ENCODE results near the gene SOCS7.

The SOCS7 gene

DNA sequence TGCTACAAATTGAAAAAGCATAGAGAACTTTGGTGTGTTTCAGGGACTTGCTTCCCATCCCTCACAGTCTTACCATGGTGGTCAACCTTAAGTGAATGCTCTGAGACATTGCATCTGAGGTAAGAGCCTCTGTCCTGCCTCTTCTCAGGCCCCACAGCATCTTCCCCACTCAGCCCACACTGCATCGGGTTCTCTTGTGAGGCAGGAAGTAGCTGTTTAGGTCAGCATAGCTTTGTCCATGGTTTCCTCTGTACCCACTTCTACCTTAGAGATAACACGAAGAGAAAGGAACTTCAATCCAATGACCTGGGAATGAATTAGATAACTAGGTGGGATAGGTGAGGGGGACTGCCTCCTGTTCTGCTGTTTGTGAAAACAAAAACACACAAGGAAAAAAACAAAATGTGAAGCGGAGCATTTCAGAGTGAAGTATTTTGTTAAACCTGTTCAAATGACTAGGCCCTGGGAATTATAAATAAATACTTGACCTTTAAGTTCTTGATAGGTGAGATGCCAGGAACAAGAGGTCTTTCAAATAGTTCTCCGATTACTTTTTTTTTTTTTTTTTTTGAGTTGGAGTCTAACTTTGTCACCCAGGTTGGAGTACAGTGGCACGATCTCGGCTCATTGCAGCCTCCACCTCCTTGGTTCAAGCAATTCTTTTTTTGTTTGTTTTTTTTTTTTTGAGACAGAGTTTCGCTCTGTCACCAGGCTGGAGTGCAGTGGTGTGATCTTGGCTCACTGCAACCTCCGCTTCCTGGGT, 17.7 kb downstream of the SOCS7 start:
- DNase-seq, result no peak

DNA sequence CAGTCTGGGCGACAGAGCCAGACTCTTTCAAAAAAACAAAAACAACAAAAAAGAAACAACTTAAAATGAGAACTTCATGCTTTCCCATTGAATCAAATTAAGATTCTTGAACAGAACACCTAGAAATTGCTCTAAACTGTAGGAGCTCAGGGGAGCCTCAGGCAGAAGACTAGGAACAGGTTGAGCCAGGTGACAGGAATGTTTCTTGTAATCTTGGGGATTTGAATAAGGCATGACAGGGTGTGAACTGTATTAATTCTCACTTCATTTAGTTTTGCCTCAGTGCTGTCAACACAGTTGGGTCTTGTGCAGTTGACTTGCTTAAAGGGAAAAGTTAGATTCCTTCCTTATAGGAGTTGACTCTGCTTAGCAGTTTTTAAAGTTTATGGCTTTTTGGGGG, 27.8 kb downstream of the SOCS7 start:
- no peak for DNase-seq

DNA sequence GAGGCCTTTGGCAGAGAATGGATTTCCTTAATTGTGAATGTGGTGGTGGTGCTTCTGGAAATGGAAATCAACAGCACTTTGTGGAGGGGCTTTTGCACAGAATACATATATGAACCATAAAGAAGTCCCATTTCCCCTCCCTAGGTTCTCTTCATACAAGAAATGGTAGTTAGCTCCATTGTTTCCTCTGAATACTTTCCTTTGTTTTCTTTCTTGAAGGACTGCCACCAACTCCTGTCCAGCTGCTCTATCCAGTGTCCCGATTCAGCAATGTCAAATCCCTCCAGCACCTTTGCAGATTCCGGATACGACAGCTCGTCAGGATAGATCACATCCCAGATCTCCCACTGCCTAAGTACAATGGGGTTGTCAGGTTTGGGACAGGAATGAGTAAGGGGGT, 43.4 kb downstream of the SOCS7 start:
- no peak for DNase-seq

- DNase-seq, result no peak
These were observed 45.6 kb downstream of the SOCS7 start for GRCh38 chr17:38397227-38397626.

DNA sequence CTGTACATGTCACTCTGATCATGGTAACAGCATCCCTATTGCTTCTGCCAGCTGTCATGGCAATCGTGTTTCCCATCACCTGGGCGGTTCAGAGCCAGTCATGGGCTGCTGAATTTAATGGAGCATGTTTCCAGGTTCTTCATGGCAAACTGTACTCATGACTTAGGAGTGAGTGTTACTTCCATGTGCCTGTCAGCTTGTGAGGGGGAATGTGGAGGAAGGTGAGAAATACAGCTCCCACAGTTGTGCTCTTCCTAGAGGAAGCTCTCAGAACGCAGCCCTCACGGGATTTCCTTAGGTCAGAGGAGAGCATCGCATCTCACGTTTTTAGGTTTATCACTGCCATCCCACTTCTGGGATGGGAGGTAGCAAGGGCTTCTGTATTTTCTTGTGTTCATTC, 48.6 kb downstream of the SOCS7 start:
- no peak for DNase-seq

GRCh38 chr17:38401459-38401858, 49.8 kb downstream of the SOCS7 start:
- DNase-seq, result no peak

DNA sequence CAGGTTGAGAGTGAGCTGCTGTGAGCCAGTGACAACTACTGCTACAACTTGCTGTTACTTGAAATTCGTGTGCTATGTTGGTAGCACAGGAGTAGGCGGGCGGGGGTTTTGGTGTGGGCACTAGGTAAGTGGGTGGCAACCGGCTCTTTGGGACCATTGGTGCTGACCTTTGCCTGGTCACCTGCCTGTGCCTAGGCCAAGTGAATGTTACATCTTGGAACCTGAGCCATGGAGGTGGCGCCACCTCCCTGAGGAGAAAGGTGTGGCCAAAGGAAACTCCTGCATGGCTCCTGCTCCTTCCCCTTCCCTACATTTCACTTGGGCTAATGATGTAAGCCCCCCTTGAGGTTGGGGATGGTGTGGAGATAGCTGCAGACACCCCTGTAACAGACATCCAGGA, 51.3 kb downstream of the SOCS7 start:
- DNase-seq, result no peak

- DNase-seq, result no peak
These were observed 51.8 kb downstream of the SOCS7 start for GRCh38 chr17:38403491-38403890.

DNA sequence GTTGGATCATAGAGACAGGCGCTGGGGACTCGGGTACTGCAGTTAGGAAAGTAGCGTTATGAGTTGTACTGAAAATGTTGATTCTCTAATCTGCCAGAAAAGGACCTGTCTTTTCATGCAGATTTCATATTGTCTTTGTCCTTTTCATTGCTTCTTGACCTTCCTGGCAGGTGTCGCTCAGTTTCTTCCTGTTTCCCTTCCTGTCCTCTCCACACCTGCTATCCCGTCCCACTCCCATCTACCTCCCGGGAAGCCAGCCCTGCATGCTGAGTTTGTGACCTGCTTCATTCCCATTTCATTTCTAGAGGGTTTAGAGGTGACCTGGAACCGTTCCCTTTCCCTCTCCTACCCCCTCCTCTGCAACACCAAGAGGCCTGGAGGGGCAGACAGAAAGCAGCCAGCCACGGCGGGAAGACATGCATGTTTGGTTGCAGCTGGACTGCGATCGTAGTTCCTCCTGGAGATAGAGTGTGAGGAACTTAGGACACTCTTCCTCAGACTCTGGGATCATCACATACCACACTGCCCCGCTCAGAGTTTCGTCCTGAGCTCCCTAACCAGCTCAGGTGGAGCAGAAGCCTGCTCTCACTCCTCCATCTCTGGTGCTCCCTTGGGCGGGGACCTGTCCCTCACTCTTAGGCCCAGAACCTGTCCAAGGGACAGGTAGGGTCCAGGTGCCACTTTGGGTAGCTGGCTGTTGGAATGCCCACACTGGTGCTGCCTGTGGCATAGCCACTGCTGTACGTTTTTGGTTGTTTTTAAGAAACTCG, 52.7 kb downstream of the SOCS7 start:
- DNase-seq, result no peak

GRCh38 chr17:38405654-38406053, 54.0 kb downstream of the SOCS7 start:
- no peak for DNase-seq

DNA sequence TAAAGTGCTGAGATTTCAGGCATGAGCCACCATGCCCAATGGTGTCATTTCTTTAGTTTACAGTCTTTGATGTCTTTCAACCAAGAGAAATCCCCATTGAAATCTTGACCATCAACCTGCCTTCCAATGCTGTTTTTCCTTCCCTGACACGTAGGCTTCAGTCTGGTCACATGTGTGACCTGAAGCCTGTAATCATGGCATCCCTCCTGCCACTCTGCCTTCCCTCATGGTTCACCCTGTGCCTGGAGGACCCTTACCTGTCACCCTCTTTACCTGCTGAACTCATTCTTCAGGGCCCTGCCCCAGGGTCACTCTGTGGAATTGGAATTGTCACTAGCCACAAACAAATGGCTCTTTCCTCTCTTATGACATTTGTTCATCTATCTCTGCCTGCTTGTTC, 58.6 kb downstream of the SOCS7 start:
- no peak for DNase-seq

GRCh38 chr17:38415250-38416194, 63.9 kb downstream of the SOCS7 start:
- no peak for DNase-seq

GRCh38 chr17:38416840-38417209, 65.2 kb downstream of the SOCS7 start:
- DNase-seq, result no peak

- DNase-seq, result no peak
These were observed 65.7 kb downstream of the SOCS7 start for GRCh38 chr17:38417210-38417951.

- DNase-seq, result no peak
These were observed 66.5 kb downstream of the SOCS7 start for GRCh38 chr17:38418062-38418692.

DNA sequence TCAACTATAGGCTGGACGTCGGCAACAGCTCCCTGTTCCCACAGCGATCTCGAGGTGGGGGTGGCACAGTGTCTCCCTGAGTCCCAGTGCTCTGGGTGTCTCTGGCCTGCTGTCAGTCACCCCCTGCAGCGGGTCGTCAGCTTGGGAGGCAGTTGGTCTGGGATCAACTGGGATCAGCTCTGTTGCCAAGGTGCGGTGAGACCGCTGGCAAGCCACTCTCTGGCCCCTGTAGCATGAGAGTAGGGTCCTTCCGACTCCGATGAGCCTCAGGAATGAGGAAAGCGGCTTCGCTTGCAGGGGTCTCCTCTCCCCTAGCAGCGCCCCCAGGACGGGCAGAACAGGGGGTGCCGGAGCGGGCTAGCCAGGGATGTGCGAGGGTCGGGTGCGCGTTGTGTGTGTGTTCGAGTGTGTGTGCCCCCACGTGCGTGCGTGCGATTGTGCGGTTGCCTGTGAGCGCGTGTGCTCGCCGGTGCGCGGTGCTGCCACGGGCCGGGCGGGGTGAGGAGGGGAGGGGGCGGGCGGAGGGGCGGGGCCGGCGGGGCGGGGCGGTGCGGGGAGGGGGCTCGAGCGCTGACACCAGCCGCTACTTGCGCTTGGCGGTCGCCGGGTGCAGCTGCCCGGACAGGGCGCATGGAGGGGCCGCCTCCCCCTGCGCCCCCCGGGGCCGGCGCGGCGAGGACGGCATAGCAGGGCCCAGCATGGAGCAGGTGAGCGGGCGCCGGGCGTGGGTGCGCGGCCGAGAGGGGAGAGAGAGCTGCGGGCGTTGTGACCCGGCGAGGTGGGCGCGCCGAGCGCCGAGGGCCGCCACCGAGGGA, 67.3 kb downstream of the SOCS7 start:
- no peak for DNase-seq

GRCh38 chr17:38419508-38419981, 67.9 kb downstream of the SOCS7 start:
- no peak for DNase-seq

- no peak for DNase-seq
These were observed 68.9 kb downstream of the SOCS7 start for GRCh38 chr17:38420518-38420917.

DNA sequence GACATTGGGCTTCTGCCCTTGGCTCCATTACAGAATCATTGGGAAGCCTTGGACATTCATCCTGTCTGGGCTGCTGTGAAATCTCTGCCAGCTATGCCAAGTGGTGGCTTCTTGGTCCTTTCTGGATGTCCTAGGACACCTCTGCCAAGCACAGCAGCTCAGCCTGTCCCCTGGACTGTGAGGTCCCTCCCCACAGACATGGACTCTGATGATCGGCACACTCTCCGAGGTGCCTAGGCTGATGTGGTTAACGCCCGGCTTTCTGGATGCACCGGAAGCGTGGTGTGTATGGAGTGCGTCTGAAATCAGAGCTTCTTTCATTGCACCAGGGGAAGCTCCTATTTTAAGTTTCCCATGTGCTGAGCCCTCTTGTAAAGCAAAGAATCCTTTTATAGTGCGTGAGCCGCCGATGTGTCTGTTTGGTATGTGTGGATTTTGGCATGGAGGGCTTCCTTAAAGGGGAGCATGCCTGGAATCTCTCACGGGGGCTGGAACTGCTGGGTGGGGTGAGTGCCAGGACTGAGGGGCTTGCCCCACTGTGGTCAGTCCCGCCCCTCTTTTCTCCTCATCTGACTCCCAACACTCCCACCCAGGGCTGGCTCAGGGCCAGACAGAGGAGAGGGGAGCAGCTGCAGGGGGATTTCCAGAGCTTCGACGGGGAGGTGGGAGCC, 69.7 kb downstream of the SOCS7 start:
- no peak for DNase-seq

All from CD4-positive, alpha-beta T cell treated with Interleukin-10 for 1 hour (primary cell).